ENCODE data around the gene CD83.
A peak's percentile ranks its signal among the peaks of the same experiment; 100 is the strongest.

DNA sequence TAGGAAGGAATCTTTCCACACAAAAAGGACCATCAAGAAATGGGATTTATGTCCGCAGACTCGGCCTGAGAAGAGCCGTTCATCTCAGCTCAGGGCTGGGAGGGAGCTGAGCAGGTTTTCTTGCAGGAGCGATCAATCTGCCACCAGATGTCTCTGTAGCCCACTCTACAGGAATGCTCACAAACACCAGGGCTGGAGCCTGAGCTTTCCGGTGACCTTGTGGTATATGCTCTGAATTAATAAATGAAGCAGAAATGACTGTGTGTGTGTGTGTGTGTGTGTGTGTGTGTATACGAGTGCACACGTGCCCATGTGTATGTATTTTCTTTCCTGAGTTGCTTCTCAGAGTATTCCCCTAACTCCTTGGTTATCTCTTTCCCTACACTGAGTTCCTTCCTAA is 12.0 kb downstream of the CD83 start:
- TF ChIP-seq, protein P1, sequence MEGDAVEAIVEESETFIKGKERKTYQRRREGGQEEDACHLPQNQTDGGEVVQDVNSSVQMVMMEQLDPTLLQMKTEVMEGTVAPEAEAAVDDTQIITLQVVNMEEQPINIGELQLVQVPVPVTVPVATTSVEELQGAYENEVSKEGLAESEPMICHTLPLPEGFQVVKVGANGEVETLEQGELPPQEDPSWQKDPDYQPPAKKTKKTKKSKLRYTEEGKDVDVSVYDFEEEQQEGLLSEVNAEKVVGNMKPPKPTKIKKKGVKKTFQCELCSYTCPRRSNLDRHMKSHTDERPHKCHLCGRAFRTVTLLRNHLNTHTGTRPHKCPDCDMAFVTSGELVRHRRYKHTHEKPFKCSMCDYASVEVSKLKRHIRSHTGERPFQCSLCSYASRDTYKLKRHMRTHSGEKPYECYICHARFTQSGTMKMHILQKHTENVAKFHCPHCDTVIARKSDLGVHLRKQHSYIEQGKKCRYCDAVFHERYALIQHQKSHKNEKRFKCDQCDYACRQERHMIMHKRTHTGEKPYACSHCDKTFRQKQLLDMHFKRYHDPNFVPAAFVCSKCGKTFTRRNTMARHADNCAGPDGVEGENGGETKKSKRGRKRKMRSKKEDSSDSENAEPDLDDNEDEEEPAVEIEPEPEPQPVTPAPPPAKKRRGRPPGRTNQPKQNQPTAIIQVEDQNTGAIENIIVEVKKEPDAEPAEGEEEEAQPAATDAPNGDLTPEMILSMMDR (optimal IDR thresholded peaks at IDR 0.05 in 1 of 3, IDR thresholded peaks at IDR 0.05 in 1 of 3, conservative IDR thresholded peaks at IDR 0.05 in 1 of 3; ENCODE audit: extremely low read depth in 1 of 3, insufficient read depth in 2 of 3, low read length in 3 of 3): peak; percentile 14 to 63 (median 34)
- no peak for TF ChIP-seq EZH2 (IDR thresholded peaks at IDR 0.05; ENCODE audit: low read length)

Data from keratinocyte (primary cell).